Rectal smooth muscle tissue (tissue), 1 donor: ENCODE results near the gene MBOAT1.
A peak's percentile ranks its signal among the peaks of the same experiment; 100 is the strongest.

Experiments used
- H3K27ac ChIP-seq: one replicate; pipeline ENCODE4 v1.7.0; 2013; ENCODE audit warnings: low read depth, low read length, inconsistent platforms
- H3K27me3 ChIP-seq: one replicate; pipeline ENCODE4 v1.7.0; 2013; ENCODE audit warnings: low read length; ENCODE audit not compliant: control insufficient read depth, insufficient read depth
- H3K36me3 ChIP-seq: one replicate; pipeline ENCODE4 v1.7.0; 2013; ENCODE audit warnings: low read length; ENCODE audit not compliant: control insufficient read depth, insufficient read depth
- H3K4me1 ChIP-seq: one replicate; pipeline ENCODE4 v1.7.0; 2013; ENCODE audit warnings: low read length; ENCODE audit not compliant: control insufficient read depth, insufficient read depth
- H3K4me3 ChIP-seq: one replicate; pipeline ENCODE4 v1.7.0; 2013; ENCODE audit warnings: low read length
- H3K9ac ChIP-seq: one replicate; pipeline ENCODE4 v1.7.0; 2013; ENCODE audit warnings: low read length

The MBOAT1 gene

GRCh38 chr6:20134613-20135012, 77.7 kb downstream of the MBOAT1 start:
- Histone ChIP-seq H3K9ac (no peak overlapping the region), H3K4me1 (peaks cover 1% of the 10 kb centered on the region), H3K27me3 (no peaks in the 10 kb centered on the region), H3K36me3 (peaks cover 6% of the 10 kb centered on the region), H3K27ac (no peak overlapping the region), H3K4me3 (no peak overlapping the region)

GRCh38 chr6:20129290-20130088, 82.8 kb downstream of the MBOAT1 start:
- H3K4me3 ChIP-seq, result no peak overlapping the region
- H3K36me3 ChIP-seq, result peaks cover 5% of the 10 kb centered on the region
- H3K9ac ChIP-seq, result no peak overlapping the region
- no peaks in the 10 kb centered on the region for H3K27me3 ChIP-seq
- H3K4me1 ChIP-seq, result peaks cover 17% of the 10 kb centered on the region
- peak overlapping the region; percentile 37 for H3K27ac ChIP-seq

GRCh38 chr6:20128018-20128417, 84.3 kb downstream of the MBOAT1 start:
- Histone ChIP-seq H3K4me1 (peaks cover 17% of the 10 kb centered on the region), H3K27ac (no peak overlapping the region), H3K9ac (no peak overlapping the region), H3K27me3 (no peaks in the 10 kb centered on the region), H3K4me3 (no peak overlapping the region), H3K36me3 (peaks cover 2% of the 10 kb centered on the region)

GRCh38 chr6:20126789-20127653, 85.2 kb downstream of the MBOAT1 start:
- Histone ChIP-seq H3K27ac (peak overlapping the region; percentile 62), H3K4me1 (peaks cover 17% of the 10 kb centered on the region), H3K4me3 (no peak overlapping the region), H3K9ac (no peak overlapping the region), H3K27me3 (no peaks in the 10 kb centered on the region), H3K36me3 (peaks cover 2% of the 10 kb centered on the region)

GRCh38 chr6:20126102-20126752, 86.0 kb downstream of the MBOAT1 start:
- H3K4me3 ChIP-seq, result no peak overlapping the region
- no peak overlapping the region for H3K9ac ChIP-seq
- peaks cover 2% of the 10 kb centered on the region for H3K36me3 ChIP-seq
- H3K27me3 ChIP-seq, result no peaks in the 10 kb centered on the region
- peaks cover 17% of the 10 kb centered on the region for H3K4me1 ChIP-seq
- H3K27ac ChIP-seq, result peak overlapping the region; percentile 62

- Histone ChIP-seq H3K27ac (no peak overlapping the region), H3K9ac (no peak overlapping the region), H3K4me3 (no peak overlapping the region), H3K27me3 (no peaks in the 10 kb centered on the region), H3K36me3 (peaks cover 2% of the 10 kb centered on the region), H3K4me1 (peaks cover 27% of the 10 kb centered on the region)
These were observed 87.7 kb downstream of the MBOAT1 start for GRCh38 chr6:20124545-20124944.

- Histone ChIP-seq H3K36me3 (no peaks in the 10 kb centered on the region), H3K4me3 (no peak overlapping the region), H3K9ac (no peak overlapping the region), H3K27ac (peak overlapping the region; percentile 49), H3K27me3 (no peaks in the 10 kb centered on the region), H3K4me1 (peaks cover 35% of the 10 kb centered on the region)
These were observed 92.8 kb downstream of the MBOAT1 start for GRCh38 chr6:20119485-20119884.

- no peaks in the 10 kb centered on the region for H3K36me3 ChIP-seq
- H3K27ac ChIP-seq, result peak overlapping the region; percentile 49
- no peaks in the 10 kb centered on the region for H3K27me3 ChIP-seq
- H3K4me3 ChIP-seq, result no peak overlapping the region
- peaks cover 35% of the 10 kb centered on the region for H3K4me1 ChIP-seq
- no peak overlapping the region for H3K9ac ChIP-seq
These were observed 93.4 kb downstream of the MBOAT1 start for GRCh38 chr6:20118892-20119291.

- H3K9ac ChIP-seq, result no peak overlapping the region
- H3K4me1 ChIP-seq, result peaks cover 35% of the 10 kb centered on the region
- H3K27ac ChIP-seq, result peak overlapping the region; percentile 45
- no peaks in the 10 kb centered on the region for H3K27me3 ChIP-seq
- peaks cover 4% of the 10 kb centered on the region for H3K36me3 ChIP-seq
- H3K4me3 ChIP-seq, result no peak overlapping the region
These were observed 94.8 kb downstream of the MBOAT1 start for GRCh38 chr6:20117474-20117873.

GRCh38 chr6:20116792-20117191, 95.5 kb downstream of the MBOAT1 start:
- H3K27ac ChIP-seq, result peak overlapping the region; percentile 45
- H3K27me3 ChIP-seq, result no peaks in the 10 kb centered on the region
- no peak overlapping the region for H3K4me3 ChIP-seq
- H3K9ac ChIP-seq, result no peak overlapping the region
- H3K36me3 ChIP-seq, result peaks cover 4% of the 10 kb centered on the region
- H3K4me1 ChIP-seq, result peaks cover 35% of the 10 kb centered on the region

- H3K4me1 ChIP-seq, result peaks cover 28% of the 10 kb centered on the region
- no peak overlapping the region for H3K4me3 ChIP-seq
- H3K9ac ChIP-seq, result no peak overlapping the region
- no peaks in the 10 kb centered on the region for H3K27me3 ChIP-seq
- H3K27ac ChIP-seq, result peak overlapping the region; percentile 50
- peaks cover 4% of the 10 kb centered on the region for H3K36me3 ChIP-seq
These were observed 96.9 kb downstream of the MBOAT1 start for GRCh38 chr6:20115246-20115980.
